HEK293T (cell line): ENCODE measurements around the gene KRTAP10-2.

Experiments used
- BHLHE40 ChIP-seq: fragments of 450-650 bp; IDR thresholded peaks from 2 replicates; pipeline ENCODE4 v1.6.1; 2016; ENCODE audit warnings: mild to moderate bottlenecking, moderate library complexity, borderline replicate concordance
- ELF4 ChIP-seq: fragments of 450-650 bp; IDR thresholded peaks from 2 replicates; pipeline ENCODE4 v1.6.1; 2017; ENCODE audit warnings: antibody characterized with exemption
- L3MBTL2 ChIP-seq: fragments of 450-650 bp; conservative IDR thresholded peaks from 2 replicates; pipeline ENCODE4 v1.6.1; 2016; ENCODE audit warnings: mild to moderate bottlenecking
- NFRKB ChIP-seq: fragments of 450-650 bp; IDR thresholded peaks from 2 replicates; pipeline ENCODE4 v1.6.1; 2016; ENCODE audit warnings: mild to moderate bottlenecking, moderate library complexity
- PKNOX1 ChIP-seq: fragments of 450-650 bp; IDR thresholded peaks from 2 replicates; pipeline ENCODE4 v1.6.1; 2016
- SP1 ChIP-seq: fragments of 450-650 bp; IDR thresholded peaks from 2 replicates; pipeline ENCODE4 v1.6.1; 2017
- SUZ12 ChIP-seq: fragments of 450-650 bp; IDR thresholded peaks from 2 replicates; pipeline ENCODE4 v1.6.1; 2016; ENCODE audit warnings: mild to moderate bottlenecking

GRCh38 chr21:44502171-44502958 is 48.9 kb downstream of the KRTAP10-2 start:
- TF ChIP-seq PKNOX1 (no peak), BHLHE40 (no peak), NFRKB (no peak), ELF4 (no peak), SP1 (no peak), SUZ12 (no peak), L3MBTL2 (no peak)
